Activated gamma-delta T cell treated with anti-CD3 and anti-CD28 coated beads, Interleukin-2, amount 50 U/mL, for 16 hours (primary cell): ENCODE measurements around the gene TM2D3.

ENCODE experiments used
- DNase-seq: peaks from one replicate; pipeline ENCODE4 v3.0.0-alpha.2; 2020; ENCODE audit warnings: low read depth

TM2D3 gene

GRCh38 chr15:101604124-101604874 is 47.9 kb downstream of the TM2D3 start:
- DNase-seq: no peak

GRCh38 chr15:101602801-101603200 is 49.4 kb downstream of the TM2D3 start:
- DNase-seq: no peak

GRCh38 chr15:101600035-101600434 is 52.1 kb downstream of the TM2D3 start:
- DNase-seq: no peak

GRCh38 chr15:101599091-101599490 is 53.1 kb downstream of the TM2D3 start:
- DNase-seq: no peak

- DNase-seq: no peak
Measured at GRCh38 chr15:101597360-101597928, 54.7 kb downstream of the TM2D3 start.

GRCh38 chr15:101596633-101597032 is 55.5 kb downstream of the TM2D3 start:
- DNase-seq: no peak
